NAMALWA (cell line): ENCODE measurements around the gene ATXN10.

Experiments used
- DNase-seq: peaks from one replicate; pipeline ENCODE4 v3.0.0-alpha.2; 2015; ENCODE audit warnings: low spot score

Gene ATXN10

GRCh38 chr22:45878051-45878781, 206.6 kb downstream of the ATXN10 start:
- no peak for DNase-seq

GRCh38 chr22:45878901-45879551, 207.4 kb downstream of the ATXN10 start:
- no peak for DNase-seq

DNA sequence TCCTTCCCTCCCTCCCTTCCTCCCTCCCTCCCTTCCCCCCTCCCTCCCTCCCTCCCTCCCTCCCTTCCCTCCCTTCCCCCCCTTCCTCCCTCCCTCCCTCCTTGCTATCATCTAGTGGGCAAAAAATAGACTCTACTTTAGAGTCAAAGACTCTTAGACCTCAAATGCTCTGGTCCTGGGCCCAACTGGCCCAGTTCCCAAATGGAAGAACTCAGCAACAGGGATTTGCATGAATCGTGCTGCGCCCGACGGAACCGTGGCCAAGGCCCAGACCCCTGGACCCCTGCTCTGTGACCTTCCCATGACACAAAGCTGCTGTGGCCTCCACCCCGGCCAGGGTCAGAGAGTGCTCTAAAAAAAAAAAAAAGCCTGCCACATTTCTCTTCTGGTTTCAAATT, 207.9 kb downstream of the ATXN10 start:
- DNase-seq: no peak

GRCh38 chr22:45880091-45880715, 208.6 kb downstream of the ATXN10 start:
- DNase-seq: no peak

DNA sequence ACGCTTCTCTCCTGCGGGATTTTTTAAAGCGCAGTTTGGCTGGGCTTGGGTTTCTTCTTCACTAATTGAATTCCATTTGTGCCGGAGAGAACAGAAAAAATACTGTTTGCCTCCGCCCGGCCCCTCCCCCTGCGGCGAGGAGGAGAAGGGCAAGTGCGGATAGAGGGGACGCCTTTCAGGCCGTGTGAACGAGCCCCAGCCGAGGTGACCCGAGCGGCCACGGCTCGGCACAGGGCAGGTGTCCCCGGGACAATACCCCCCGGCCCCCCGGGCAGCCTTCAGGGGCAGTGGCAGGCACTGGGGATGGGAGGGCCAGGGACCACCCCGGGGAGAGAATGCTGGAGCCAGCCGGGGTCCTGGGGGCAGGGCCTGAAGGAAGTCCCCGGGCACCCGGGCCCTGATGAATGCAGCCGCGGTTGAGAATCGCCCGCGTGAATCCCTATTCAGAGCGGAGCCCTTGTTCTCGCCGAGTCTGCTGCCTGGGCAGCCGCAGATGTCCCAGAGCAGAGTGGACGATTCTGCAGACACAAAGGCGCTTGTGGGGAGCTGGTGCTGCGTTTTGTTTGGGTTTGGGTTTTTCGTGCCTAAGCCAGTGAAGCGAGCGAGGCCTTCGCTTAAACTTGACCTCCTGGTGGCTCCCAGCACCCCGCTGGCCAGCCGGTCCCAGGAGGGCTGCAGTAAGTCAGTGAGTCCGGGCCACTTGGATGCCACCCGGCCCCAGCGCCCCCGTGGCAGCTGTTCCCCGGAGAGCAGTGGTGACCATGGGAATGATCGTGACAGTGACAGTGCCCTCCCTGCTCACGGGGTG, 209.3 kb downstream of the ATXN10 start:
- DNase-seq: no peak

DNA sequence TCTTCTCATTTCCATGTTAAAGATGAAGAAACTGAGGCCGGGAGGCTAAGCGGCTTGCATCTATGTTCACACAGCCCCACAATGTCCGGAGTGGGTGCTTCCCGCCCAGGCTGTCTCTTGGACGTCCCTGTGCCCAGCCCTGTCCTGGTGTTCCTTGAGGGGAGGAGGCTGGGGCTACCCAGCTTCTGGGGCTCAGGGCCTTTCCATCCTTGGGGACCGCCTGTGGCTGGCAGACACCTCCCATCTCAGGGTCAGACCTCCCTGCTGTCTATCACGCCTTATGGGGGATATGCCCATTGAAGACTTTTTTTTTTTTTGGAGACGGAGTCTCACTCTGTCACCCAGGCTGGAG, 209.9 kb downstream of the ATXN10 start:
- DNase-seq: no peak

GRCh38 chr22:45882881-45883810, 211.5 kb downstream of the ATXN10 start:
- DNase-seq: no peak

- no peak for DNase-seq
Observed at GRCh38 chr22:45883811-45884170, 212.2 kb downstream of the ATXN10 start.

DNA sequence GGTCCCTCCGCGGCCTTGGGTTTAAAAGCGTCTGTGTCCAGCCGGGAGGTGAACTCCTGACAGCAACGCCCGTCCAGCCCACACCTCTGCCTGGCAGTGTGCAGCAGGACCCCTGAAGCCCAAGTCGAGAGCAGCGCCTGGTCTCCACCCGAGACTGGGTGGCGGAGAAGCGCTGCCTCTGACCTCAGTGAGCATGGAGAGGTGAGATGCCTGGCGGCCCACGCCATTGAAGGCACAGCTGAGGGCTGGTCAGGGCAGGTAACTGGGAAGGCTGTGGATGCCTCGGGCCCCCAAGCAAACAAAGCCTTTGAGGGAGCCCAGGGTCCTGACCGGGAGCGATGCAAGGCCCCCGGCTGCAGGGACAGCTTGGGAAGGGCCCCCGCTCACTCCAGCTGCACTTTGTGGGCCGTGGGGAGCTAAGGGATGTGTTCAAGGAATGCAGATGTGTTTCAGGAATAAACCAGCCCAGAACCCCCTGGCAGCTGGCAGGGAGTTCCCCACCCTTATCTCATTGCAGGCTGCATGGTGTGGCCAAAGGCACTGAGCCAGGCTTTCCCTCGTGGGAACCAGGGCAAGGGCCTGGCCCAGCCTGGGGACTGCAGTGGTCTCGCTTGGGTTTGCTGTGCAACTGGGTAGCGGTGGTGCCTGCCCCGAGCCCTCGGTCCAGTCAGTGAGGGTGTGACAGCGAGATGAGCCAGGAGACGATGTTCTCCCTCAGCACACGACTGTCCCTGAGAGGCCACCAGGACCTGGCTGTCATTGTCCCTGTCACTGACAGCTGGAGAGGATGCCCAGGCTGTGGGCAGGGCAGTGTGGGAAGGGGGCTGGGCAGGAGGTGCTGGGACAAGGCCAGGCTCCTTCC, 212.8 kb downstream of the ATXN10 start:
- no peak for DNase-seq

GRCh38 chr22:45885171-45885840, 213.7 kb downstream of the ATXN10 start:
- no peak for DNase-seq

DNA sequence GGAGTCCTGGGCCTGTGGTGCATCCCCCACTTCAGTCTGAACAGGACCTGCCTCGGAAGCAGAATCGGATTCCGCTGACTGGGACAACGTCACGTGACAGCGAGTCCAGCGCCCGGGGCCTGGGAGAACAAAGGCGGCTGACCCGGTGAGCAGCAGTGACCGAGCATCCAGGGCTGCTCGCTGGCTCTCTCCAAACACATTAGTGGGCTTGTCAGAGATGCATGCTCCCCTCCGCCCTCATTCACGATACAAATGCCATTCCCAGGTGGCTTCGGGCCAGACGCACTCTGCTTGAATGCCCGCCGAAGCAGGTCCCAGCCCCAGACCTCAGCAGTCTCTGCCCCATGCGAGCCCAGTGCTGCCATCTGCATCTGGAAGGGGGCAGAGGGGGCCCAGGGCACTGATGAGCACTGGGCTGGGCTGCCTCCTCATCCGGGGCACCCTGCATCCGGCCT, 214.3 kb downstream of the ATXN10 start:
- DNase-seq: no peak

DNA sequence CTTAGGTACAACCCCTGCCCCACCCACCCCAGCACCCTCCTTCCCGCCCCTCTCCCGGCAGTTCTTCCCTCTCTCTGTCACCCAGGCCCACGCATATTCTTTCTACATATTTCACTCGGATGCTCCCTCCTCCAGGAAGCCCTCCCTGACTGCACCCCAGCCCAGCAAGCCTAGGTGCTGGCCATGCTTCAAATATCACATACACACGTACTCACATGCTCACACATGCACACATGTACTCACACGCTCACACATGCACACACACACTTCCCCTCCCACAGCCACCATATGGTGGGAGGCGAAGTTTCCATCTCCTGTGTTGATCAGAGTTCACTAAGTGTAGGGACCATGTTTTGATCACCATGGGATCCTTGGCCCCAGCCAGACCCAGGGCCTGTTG, 214.9 kb downstream of the ATXN10 start:
- no peak for DNase-seq

DNA sequence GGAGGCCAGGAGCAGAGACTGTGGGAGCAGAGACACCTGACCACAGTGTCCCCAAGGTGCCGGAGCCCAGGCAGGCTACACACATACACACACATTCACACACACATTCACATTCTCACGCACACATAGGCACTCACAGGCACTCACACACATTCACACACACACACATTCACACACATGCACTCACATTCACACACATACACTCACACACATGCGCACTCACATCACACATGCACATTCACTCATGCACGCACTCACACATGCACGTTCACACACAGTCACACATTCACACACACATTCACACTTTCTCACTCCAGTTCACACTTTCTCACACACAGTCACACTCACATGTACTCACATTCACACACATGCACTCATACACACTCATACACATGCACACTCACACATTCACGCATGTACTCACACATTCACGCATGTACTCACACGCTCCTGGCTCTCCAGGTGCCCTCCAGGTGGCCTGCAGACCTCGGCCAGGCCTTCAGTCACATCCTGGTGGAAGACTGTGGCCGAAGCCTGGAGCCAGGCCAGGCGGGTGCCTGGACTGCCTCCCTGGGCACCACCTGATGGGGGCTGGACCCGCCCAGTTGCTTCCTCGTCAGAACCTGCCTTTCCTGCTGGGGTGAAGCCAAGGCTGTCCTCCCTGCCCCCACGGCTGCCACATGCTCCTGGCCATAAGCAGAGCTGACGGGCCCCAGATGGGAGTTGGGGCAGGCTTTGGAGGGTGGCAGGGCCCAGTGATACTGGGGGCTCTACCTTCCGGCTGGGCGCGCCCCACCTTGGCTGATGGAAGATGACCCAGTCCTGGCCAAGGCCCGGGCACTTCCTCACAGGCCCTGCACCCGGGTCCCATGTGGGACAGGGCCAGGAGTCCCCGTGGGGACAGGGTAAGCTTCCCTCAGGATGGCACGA, 215.8 kb downstream of the ATXN10 start:
- DNase-seq: no peak

DNA sequence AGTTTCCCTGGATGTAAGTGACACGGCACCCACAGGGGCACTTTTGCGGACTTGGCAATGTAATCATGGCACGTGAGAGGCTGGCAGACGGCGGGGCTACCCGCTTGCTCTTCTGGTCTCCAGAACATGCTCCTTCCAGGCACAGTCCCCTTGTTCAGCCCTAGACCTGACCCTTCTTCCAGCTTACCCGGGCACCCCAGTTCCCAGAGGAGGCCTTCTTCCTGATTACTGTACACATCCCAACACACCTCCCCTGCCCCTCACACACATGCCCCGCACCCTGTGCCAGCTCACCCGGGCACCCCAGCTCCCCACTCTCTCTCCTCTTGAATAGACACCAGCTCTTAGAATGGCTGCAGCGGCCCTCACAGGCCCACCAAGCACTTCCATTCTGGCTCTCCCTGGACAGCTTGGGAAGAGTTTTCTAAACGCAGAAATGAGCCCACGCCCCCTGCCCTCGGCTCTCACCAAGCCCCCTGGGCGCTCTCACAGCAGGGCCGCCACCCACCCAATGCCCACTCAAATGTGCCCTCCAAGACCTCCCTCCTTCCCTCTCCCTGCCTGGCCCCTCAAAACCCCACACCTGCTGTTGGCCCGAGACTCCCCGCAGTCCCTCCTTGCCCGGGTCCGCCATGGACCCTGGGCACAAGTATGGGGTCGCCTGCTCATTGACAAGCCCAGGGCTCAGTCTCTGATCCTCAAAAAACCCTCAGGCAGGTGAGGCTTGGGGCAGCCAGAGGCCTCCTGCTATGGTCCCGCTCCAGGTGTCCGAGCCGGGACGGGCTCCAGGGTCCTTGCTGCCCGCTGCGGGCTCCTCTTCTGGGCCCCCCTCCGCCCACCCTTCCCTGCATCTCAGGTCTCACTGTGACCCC, 216.8 kb downstream of the ATXN10 start:
- no peak for DNase-seq

DNA sequence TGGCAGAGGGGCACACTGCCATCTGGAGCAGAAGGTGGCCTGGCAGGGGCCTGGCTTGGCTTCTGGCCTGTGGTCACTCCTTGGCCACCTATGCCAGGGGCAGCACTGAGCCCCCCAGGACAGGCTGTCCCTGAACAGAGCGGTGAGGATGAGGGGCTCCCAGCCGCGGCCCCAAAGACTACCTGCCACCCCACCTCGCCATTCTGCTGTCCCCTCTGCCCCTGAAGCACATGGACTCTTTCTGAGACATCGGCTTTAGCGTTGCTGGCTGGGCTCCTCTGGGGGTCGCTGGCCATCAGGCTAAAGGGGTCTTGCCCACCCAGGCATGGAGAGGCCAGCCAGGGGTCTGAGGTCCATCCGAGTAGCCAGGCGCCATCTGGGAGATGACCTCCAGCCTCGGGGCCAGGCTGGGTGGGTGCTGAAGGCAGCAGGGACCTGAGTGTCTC, 217.5 kb downstream of the ATXN10 start:
- no peak for DNase-seq

- no peak for DNase-seq
Observed at GRCh38 chr22:45889539-45890350, 218.1 kb downstream of the ATXN10 start.

GRCh38 chr22:45890351-45890635, 218.7 kb downstream of the ATXN10 start:
- DNase-seq: no peak
